Right lobe of liver (tissue), 6 donors: Measurements from ENCODE around the gene INPP5A. TPM values are rescaled to one million over a fixed set of nuclear protein-coding genes. Genes with fewer than 3 reads are reported as not detected.

Source experiments
- ATAC-seq, 4 donors: fragments of 200-7000 bp; cut with Tn5 transposase; one replicate each; pipeline ENCODE4 v1.9.1; 2020; ENCODE audit warnings: mild to moderate bottlenecking in 4 of 4, moderate library complexity in 4 of 4
- DNase-seq, 3 donors: peaks; one replicate each; pipeline ENCODE4 v3.0.0-alpha.2; 2020
- H3K27ac ChIP-seq, 3 donors: fragments of 200-600 bp; one replicate each; pipeline ENCODE4 v1.8.0; 2022
- H3K27me3 ChIP-seq, 2 donors: fragments of 200-600 bp; one replicate each; pipeline ENCODE4 v1.8.0; 2022
- H3K36me3 ChIP-seq, 4 donors: fragments of 200-600 bp; sonication (generic) in 1 of 4; one replicate each; pipeline versions ENCODE4 v1.5.1 to v1.8.0; 2017 to 2022; ENCODE audit warnings: control low read depth in 1 of 4
- H3K4me1 ChIP-seq, 4 donors: fragments of 200-600 bp; sonication (generic) in 1 of 4; one replicate each; pipeline versions ENCODE4 v1.5.1 to v1.8.0; 2017 to 2022; ENCODE audit warnings: control low read depth in 1 of 4
- H3K4me3 ChIP-seq, 3 donors: fragments of 200-600 bp; one replicate each; pipeline ENCODE4 v1.8.0; 2022
- H3K9me3 ChIP-seq, 4 donors: fragments of 200-600 bp; sonication (generic) in 1 of 4; one replicate each; pipeline versions ENCODE4 v1.5.1 to v1.8.0; 2017 to 2022; ENCODE audit warnings: control low read depth in 1 of 4
- CTCF ChIP-seq, 4 donors: fragments of 200-600 bp in 3 of 4; fragments of 450-650 bp in 1 of 4; IDR thresholded peaks; one replicate each; pipeline versions ENCODE4 v1.5.1 to v1.8.0; 2016 to 2022; ENCODE audit warnings: antibody characterized with exemption in 4 of 4, mild to moderate bottlenecking in 2 of 4
- POLR2A ChIP-seq: fragments of 450-650 bp; IDR thresholded peaks from one replicate; pipeline ENCODE4 v1.6.1; 2017; ENCODE audit warnings: antibody characterized with exemption, mild to moderate bottlenecking
- WGBS: methylation state at CpG from one replicate; pipeline ENCODE4 v1.1.6; 2018; ENCODE audit warnings: low coverage, low lambda C conversion rate; ENCODE audit not compliant: insufficient coverage; ENCODE audit errors: missing lambda C conversion rate; 5-methylcytosine and 5-hydroxymethylcytosine counted together
- intact Hi-C, 2 donors: fragments of 100-400 bp; cut with DNase I; formaldehyde crosslinking; loops; one replicate each; pipeline versions ENCODE4 v1.11.2 to v1.14.1; 2022
- total RNA-seq, 6 experiments: library from RNA; depleted of rRNA in 2 of 6; stranded (reverse); fragments of >200 nt in 2 of 6; fragmentation: NEBNext Ultra II Directional in 3 of 6; extraction: Animal tissue kit (Norgen Biotek cat#: 25700) in 3 of 6; gene quantifications; one replicate each; pipeline versions ENCODE4 v1.1.0 to v1.2.4, GENCODE V29; 2016 to 2023
- donor health status: DM: no; HTN: yes; CAD: no.
- donor health status: DM: no; HTN: no; CAD: no.
- donor health status: DM: no; HTN: no; CAD: no.
- donor health status: DM: no; HTN: yes; CAD: no.
- donor health status: DM: no; HTN: yes; CAD: no.

The INPP5A gene
- total RNA-seq, 6 experiments from 2014 or later, result 12.5 to 24.6 (median 16.9) TPM

GRCh38 chr10:132499367-132499685 is 38.3 kb upstream of the INPP5A start:
- WGBS, result 80% methylated on average over 1 of the region's 10 CpGs
- no peaks in the 10 kb centered on the region for H3K4me1 ChIP-seq
- no peak overlapping the region for H3K27ac ChIP-seq
- no peak overlapping the region for H3K4me3 ChIP-seq
- no peaks in the 10 kb centered on the region for H3K36me3 ChIP-seq
- DNase-seq (peak in 1 of 3 donors; percentile 27), ATAC-seq (peak in 1 of 4 donors; percentile 17)
- H3K27me3 ChIP-seq, result no peaks in the 10 kb centered on the region
- intact Hi-C loops, result no loop called here
- no peaks in the 10 kb centered on the region for H3K9me3 ChIP-seq
- TF ChIP-seq POLR2A (no peak), CTCF (IDR thresholded peaks at IDR 0.05) (no peak)

- intact Hi-C loops, result no loop called here
- 57% methylated on average over 9 of the region's 14 CpGs for WGBS
- no peaks in the 10 kb centered on the region for H3K4me1 ChIP-seq
- no peak overlapping the region for H3K27ac ChIP-seq
- H3K36me3 ChIP-seq, result no peaks in the 10 kb centered on the region
- DNase-seq, result no peak
- H3K9me3 ChIP-seq, result no peaks in the 10 kb centered on the region
- TF ChIP-seq POLR2A, result no peak
- TF ChIP-seq CTCF (IDR thresholded peaks at IDR 0.05), result no peak
- no peak overlapping the region for H3K4me3 ChIP-seq
- ATAC-seq, result no peak
- H3K27me3 ChIP-seq, result no peaks in the 10 kb centered on the region
Observed at GRCh38 chr10:132500781-132501415, 36.7 kb upstream of the INPP5A start.

- TF ChIP-seq CTCF (IDR thresholded peaks at IDR 0.05), result no peak
- TF ChIP-seq POLR2A, result no peak
- H3K36me3 ChIP-seq, result no peaks in the 10 kb centered on the region
- intact Hi-C loops, result no loop called here
Observed at GRCh38 chr10:132502544-132503300, 34.9 kb upstream of the INPP5A start.

GRCh38 chr10:132503581-132504421 is 33.8 kb upstream of the INPP5A start:
- DNase-seq (peak in 1 of 3 donors; percentile 39), ATAC-seq (no peak)
- Histone ChIP-seq H3K4me1 (peaks cover 0 to 10% (median 0%) of the 10 kb centered on the region in 4 donors), H3K9me3 (no peaks in the 10 kb centered on the region), H3K36me3 (no peaks in the 10 kb centered on the region), H3K27ac (no peak overlapping the region), H3K4me3 (no peak overlapping the region), H3K27me3 (no peaks in the 10 kb centered on the region)
- WGBS, result 0% methylated on average over 1 of the region's 15 CpGs
- intact Hi-C loops, result no loop called here
- TF ChIP-seq POLR2A (no peak), CTCF (IDR thresholded peaks at IDR 0.05) (no peak)

More at GRCh38 chr10:132502544-132503300, 34.9 kb upstream of the INPP5A start:
- Histone ChIP-seq H3K27me3 (no peaks in the 10 kb centered on the region), H3K4me3 (no peak overlapping the region), H3K9me3 (no peaks in the 10 kb centered on the region), H3K4me1 (peaks cover 0 to 2% (median 0%) of the 10 kb centered on the region in 4 donors), H3K27ac (no peak overlapping the region)
- DNase-seq (peak in 1 of 3 donors; percentile 33), ATAC-seq (no peak)
- WGBS, result 64% methylated on average over 6 of the region's 32 CpGs
